Upper lobe of left lung (tissue), 4 donors: ENCODE results near the gene LINGO1.

Experiments used
- POLR2A ChIP-seq, 4 donors: fragments of 450-650 bp; IDR thresholded peaks; one replicate each; pipeline ENCODE4 v1.5.1; 2016 to 2017; ENCODE audit warnings: antibody characterized with exemption in 4 of 4, mild to moderate bottlenecking in 2 of 4
- TF ChIP-seq, protein P1 (sequence below), 6 experiments: fragments of 450-650 bp in 4 of 6; fragments of 200-600 bp in 2 of 6; sonication (generic) in 2 of 6; IDR thresholded peaks; one replicate each; pipeline ENCODE4 v1.5.1; 2016 to 2019; ENCODE audit warnings: antibody characterized with exemption in 6 of 6

DNA sequence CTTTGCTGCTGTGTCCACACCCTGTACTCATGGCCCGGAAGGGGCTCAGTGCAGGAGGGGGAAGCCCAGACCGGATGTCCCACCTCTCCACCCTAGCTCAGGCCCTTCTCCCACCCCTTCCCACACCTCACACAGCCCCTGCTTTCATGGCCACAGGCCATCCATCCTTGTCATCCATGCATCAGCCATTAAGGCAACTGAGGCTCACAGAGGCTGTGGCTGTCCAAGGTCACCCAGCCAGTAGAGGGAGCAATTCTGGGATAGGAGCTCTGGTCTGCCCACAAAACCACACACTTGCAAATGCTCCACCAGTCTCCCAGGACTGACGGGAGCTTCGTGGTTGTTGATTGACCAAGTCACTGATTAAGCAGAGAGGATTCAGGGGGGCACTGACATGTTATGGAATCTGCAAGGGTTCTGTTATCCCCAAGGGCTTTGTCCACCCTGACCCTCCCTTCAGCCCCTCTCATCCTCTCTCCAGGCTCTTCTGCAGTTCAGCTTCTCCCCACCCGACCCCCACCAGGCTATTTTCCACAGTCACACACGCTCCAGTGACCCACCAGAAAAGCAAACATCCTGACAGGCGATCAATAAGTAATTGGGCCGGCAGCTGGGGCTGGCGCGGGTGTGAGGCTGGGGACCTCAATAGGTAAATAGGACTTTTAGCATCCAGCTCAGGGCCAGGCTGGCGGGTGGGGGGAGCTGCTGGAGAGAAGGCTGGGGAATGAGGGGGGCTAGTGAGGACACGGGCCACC is 15.1 kb downstream of the LINGO1 start:
- TF ChIP-seq, protein P1, sequence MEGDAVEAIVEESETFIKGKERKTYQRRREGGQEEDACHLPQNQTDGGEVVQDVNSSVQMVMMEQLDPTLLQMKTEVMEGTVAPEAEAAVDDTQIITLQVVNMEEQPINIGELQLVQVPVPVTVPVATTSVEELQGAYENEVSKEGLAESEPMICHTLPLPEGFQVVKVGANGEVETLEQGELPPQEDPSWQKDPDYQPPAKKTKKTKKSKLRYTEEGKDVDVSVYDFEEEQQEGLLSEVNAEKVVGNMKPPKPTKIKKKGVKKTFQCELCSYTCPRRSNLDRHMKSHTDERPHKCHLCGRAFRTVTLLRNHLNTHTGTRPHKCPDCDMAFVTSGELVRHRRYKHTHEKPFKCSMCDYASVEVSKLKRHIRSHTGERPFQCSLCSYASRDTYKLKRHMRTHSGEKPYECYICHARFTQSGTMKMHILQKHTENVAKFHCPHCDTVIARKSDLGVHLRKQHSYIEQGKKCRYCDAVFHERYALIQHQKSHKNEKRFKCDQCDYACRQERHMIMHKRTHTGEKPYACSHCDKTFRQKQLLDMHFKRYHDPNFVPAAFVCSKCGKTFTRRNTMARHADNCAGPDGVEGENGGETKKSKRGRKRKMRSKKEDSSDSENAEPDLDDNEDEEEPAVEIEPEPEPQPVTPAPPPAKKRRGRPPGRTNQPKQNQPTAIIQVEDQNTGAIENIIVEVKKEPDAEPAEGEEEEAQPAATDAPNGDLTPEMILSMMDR (IDR thresholded peaks at IDR 0.05): no peak
- no peak for TF ChIP-seq POLR2A (IDR thresholded peaks at IDR 0.05)
